PC-9 (cell line): ENCODE measurements around the gene NACC2.

Experiments
- EZH2 ChIP-seq: fragments of 200-600 bp; sonication (generic); IDR thresholded peaks from 2 replicates; pipeline ENCODE4 v1.8.0; 2017; ENCODE audit warnings: antibody characterized with exemption, low read depth
- TF ChIP-seq, protein P1 (sequence below): fragments of 200-600 bp; sonication (generic); conservative IDR thresholded peaks from 2 replicates; pipeline ENCODE4 v1.6.1; 2017; ENCODE audit warnings: mixed run types, antibody characterized with exemption, mild to moderate bottlenecking, moderate library complexity

DNA sequence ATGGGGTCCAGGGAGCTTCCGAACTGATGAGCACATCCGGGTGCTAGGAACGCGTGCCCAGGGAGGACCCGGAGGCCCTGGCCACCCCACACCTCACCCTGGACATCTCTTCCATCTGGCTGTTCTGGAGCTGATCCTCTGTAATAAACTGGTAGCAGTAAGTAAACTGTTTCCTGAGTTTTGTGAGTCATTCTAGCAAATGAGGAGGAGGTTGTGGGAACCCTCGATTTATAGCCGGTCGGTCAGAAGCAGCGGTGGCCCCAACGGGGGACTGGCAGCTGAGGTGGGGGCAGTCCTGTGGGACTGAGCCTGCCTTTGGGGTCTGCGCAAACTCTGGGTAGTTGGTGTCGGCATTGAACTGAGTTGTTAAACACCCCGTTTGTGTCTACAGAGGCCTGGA is 118.6 kb downstream of the NACC2 start:
- TF ChIP-seq, protein P1, sequence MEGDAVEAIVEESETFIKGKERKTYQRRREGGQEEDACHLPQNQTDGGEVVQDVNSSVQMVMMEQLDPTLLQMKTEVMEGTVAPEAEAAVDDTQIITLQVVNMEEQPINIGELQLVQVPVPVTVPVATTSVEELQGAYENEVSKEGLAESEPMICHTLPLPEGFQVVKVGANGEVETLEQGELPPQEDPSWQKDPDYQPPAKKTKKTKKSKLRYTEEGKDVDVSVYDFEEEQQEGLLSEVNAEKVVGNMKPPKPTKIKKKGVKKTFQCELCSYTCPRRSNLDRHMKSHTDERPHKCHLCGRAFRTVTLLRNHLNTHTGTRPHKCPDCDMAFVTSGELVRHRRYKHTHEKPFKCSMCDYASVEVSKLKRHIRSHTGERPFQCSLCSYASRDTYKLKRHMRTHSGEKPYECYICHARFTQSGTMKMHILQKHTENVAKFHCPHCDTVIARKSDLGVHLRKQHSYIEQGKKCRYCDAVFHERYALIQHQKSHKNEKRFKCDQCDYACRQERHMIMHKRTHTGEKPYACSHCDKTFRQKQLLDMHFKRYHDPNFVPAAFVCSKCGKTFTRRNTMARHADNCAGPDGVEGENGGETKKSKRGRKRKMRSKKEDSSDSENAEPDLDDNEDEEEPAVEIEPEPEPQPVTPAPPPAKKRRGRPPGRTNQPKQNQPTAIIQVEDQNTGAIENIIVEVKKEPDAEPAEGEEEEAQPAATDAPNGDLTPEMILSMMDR = no peak
- TF ChIP-seq EZH2 = no peak
